ENCODE measurements around the gene WBP2. TPM values are rescaled to one million over a fixed set of nuclear protein-coding genes. Genes with fewer than 3 reads are reported as not detected.
A peak's percentile ranks its signal among the peaks of the same experiment; 100 is the strongest.

WBP2 gene
- total and polyA plus RNA-seq, 2 of the 8 experiments (the other 6 are each of a cell fraction or from before 2014, with no cell fraction given): 48.2 to 71.2 TPM

DNA sequence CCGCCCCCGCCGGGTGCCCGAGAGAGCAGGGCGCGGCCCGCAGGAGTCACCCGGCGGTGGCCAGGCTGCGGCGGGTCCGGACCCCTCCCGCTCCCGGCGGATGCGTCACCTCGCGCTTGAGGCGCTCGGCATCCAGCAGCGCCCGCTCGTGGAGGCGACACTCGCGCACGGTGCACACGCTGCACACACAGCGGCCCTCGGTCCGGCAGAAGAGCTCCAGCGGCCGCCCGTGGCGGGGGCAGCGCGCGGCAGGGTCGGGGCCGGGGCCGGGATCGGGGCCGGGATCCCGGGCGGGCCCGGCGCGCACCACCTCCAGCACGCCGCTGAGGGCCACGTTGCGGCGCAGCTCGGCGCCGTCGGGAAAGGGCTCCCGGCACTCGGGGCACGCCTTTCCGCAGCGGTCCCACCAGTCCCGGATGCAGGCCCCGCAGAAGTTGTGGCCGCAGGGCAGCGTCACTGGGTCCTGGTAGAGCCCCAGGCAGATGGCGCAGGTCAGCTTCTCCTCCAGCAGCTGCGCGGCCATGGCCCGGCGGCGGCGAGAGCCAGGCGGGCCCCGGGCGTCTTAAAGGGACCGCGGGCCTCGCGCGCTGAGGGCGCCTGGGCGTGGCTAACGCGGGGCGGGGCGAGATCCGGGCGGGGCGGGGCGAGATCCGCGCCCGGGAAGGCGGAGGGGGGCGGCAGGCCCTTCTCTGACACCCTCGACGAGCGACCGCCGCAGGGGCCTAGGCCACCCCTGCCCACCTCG, 41.5 kb upstream of the WBP2 start, which contains the start of gene TRIM65 (continued):
- TF ChIP-seq, protein P1, sequence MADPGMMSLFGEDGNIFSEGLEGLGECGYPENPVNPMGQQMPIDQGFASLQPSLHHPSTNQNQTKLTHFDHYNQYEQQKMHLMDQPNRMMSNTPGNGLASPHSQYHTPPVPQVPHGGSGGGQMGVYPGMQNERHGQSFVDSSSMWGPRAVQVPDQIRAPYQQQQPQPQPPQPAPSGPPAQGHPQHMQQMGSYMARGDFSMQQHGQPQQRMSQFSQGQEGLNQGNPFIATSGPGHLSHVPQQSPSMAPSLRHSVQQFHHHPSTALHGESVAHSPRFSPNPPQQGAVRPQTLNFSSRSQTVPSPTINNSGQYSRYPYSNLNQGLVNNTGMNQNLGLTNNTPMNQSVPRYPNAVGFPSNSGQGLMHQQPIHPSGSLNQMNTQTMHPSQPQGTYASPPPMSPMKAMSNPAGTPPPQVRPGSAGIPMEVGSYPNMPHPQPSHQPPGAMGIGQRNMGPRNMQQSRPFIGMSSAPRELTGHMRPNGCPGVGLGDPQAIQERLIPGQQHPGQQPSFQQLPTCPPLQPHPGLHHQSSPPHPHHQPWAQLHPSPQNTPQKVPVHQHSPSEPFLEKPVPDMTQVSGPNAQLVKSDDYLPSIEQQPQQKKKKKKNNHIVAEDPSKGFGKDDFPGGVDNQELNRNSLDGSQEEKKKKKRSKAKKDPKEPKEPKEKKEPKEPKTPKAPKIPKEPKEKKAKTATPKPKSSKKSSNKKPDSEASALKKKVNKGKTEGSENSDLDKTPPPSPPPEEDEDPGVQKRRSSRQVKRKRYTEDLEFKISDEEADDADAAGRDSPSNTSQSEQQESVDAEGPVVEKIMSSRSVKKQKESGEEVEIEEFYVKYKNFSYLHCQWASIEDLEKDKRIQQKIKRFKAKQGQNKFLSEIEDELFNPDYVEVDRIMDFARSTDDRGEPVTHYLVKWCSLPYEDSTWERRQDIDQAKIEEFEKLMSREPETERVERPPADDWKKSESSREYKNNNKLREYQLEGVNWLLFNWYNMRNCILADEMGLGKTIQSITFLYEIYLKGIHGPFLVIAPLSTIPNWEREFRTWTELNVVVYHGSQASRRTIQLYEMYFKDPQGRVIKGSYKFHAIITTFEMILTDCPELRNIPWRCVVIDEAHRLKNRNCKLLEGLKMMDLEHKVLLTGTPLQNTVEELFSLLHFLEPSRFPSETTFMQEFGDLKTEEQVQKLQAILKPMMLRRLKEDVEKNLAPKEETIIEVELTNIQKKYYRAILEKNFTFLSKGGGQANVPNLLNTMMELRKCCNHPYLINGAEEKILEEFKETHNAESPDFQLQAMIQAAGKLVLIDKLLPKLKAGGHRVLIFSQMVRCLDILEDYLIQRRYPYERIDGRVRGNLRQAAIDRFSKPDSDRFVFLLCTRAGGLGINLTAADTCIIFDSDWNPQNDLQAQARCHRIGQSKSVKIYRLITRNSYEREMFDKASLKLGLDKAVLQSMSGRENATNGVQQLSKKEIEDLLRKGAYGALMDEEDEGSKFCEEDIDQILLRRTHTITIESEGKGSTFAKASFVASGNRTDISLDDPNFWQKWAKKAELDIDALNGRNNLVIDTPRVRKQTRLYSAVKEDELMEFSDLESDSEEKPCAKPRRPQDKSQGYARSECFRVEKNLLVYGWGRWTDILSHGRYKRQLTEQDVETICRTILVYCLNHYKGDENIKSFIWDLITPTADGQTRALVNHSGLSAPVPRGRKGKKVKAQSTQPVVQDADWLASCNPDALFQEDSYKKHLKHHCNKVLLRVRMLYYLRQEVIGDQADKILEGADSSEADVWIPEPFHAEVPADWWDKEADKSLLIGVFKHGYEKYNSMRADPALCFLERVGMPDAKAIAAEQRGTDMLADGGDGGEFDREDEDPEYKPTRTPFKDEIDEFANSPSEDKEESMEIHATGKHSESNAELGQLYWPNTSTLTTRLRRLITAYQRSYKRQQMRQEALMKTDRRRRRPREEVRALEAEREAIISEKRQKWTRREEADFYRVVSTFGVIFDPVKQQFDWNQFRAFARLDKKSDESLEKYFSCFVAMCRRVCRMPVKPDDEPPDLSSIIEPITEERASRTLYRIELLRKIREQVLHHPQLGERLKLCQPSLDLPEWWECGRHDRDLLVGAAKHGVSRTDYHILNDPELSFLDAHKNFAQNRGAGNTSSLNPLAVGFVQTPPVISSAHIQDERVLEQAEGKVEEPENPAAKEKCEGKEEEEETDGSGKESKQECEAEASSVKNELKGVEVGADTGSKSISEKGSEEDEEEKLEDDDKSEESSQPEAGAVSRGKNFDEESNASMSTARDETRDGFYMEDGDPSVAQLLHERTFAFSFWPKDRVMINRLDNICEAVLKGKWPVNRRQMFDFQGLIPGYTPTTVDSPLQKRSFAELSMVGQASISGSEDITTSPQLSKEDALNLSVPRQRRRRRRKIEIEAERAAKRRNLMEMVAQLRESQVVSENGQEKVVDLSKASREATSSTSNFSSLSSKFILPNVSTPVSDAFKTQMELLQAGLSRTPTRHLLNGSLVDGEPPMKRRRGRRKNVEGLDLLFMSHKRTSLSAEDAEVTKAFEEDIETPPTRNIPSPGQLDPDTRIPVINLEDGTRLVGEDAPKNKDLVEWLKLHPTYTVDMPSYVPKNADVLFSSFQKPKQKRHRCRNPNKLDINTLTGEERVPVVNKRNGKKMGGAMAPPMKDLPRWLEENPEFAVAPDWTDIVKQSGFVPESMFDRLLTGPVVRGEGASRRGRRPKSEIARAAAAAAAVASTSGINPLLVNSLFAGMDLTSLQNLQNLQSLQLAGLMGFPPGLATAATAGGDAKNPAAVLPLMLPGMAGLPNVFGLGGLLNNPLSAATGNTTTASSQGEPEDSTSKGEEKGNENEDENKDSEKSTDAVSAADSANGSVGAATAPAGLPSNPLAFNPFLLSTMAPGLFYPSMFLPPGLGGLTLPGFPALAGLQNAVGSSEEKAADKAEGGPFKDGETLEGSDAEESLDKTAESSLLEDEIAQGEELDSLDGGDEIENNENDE (IDR thresholded peaks at IDR 0.05; ENCODE audit: insufficient replicate concordance, low read length): no peak
- TF ChIP-seq SIRT6 (IDR thresholded peaks at IDR 0.05; ENCODE audit: low read length) (no peak), PHF8 (conservative IDR thresholded peaks at IDR 0.05; ENCODE audit: low read depth, low read length) (peak; percentile 90), SIN3A (conservative IDR thresholded peaks at IDR 0.05 in 1 of 2, IDR thresholded peaks at IDR 0.05 in 1 of 2; ENCODE audit: low read depth in 1 of 2, low read length in 2 of 2) (no peak), CBX5 (IDR thresholded peaks at IDR 0.05; ENCODE audit: low read depth, low read length) (no peak), KDM4A (IDR thresholded peaks at IDR 0.05; ENCODE audit: low read depth, low read length, severe bottlenecking) (peak; percentile 87), CEBPB (IDR thresholded peaks at IDR 0.05; ENCODE audit: low read depth, low read length) (no peak), SAP30 (IDR thresholded peaks at IDR 0.05; ENCODE audit: insufficient read depth, insufficient replicate concordance, low read length) (no peak), YY1 (IDR thresholded peaks at IDR 0.05; ENCODE audit: low read depth, low read length) (peak; percentile 53; the same call in 1 of the 2 replicates), EGR1 (IDR thresholded peaks at IDR 0.05; ENCODE audit: borderline replicate concordance, low read depth, low read length) (no peak), CREB1 (IDR thresholded peaks at IDR 0.05) (peak; percentile 54)
